ENCODE data around the gene MAP3K21.

The MAP3K21 gene

GRCh38 chr1:233300326-233300725, 27.2 kb upstream of the MAP3K21 start:
- Histone ChIP-seq H3K14ac (ENCODE audit: low read length in 2 of 2) (no peak overlapping the region), H3K9me3 (ENCODE audit: control insufficient read depth, low read length) (peaks cover 8% of the 10 kb centered on the region), H3K23ac (ENCODE audit: low read length in 2 of 2) (no peak overlapping the region), H3K4me3 (ENCODE audit: insufficient read depth in 1 of 2, low read depth in 1 of 2, low read length in 2 of 2) (no peak overlapping the region), H3K4me1 (ENCODE audit: control insufficient read depth, insufficient read depth, low read depth, low read length) (peaks cover 4% of the 10 kb centered on the region), H3K18ac (ENCODE audit: low read depth in 1 of 2, low read length in 2 of 2) (no peak overlapping the region), H3K4me2 (ENCODE audit: low read length, poor library complexity, severe bottlenecking) (no peak overlapping the region), H2BK5ac (ENCODE audit: low read depth, low read length, poor library complexity, severe bottlenecking) (no peak overlapping the region), H4K8ac (ENCODE audit: low read length) (peak overlapping the region; percentile 23), H4K91ac (ENCODE audit: low read length) (no peak overlapping the region), H2AFZ (ENCODE audit: low read depth, low read length) (no peak overlapping the region), H2BK12ac (ENCODE audit: low read length in 2 of 2) (no peak overlapping the region), H2BK120ac (ENCODE audit: low read depth, low read length) (no peak overlapping the region), H2BK15ac (ENCODE audit: low read depth, poor library complexity, severe bottlenecking) (no peak overlapping the region), H3K27ac (ENCODE audit: low read length, poor library complexity, severe bottlenecking) (no peak overlapping the region), H3K4ac (ENCODE audit: low read depth in 1 of 2, low read length in 2 of 2) (no peak overlapping the region), H3K9ac (ENCODE audit: low read length) (no peak overlapping the region), H3K27me3 (ENCODE audit: control insufficient read depth in 1 of 2, insufficient read depth in 1 of 2, low read length in 2 of 2) (no peaks in the 10 kb centered on the region), H3K79me1 (replicated peaks; ENCODE audit: low read length, poor library complexity, severe bottlenecking) (no peaks in the 10 kb centered on the region), H3K36me3 (ENCODE audit: control insufficient read depth in 1 of 2, insufficient read depth in 2 of 2, low read depth in 1 of 2, low read length in 2 of 2) (no peaks in the 10 kb centered on the region), H2AK5ac (ENCODE audit: low read length, severe bottlenecking) (no peak overlapping the region)
- DNase-seq: peak; percentile 65
- 47% methylated on average over 2 of the region's 2 CpGs for WGBS

- Histone ChIP-seq H4K91ac (ENCODE audit: low read length) (no peak overlapping the region), H2AK5ac (ENCODE audit: low read length, severe bottlenecking) (no peak overlapping the region), H2BK15ac (ENCODE audit: low read depth, poor library complexity, severe bottlenecking) (no peak overlapping the region), H3K4ac (ENCODE audit: low read depth in 1 of 2, low read length in 2 of 2) (no peak overlapping the region), H2BK120ac (ENCODE audit: low read depth, low read length) (no peak overlapping the region), H3K79me1 (replicated peaks; ENCODE audit: low read length, poor library complexity, severe bottlenecking) (no peaks in the 10 kb centered on the region), H3K9me3 (ENCODE audit: control insufficient read depth, low read length) (peaks cover 8% of the 10 kb centered on the region), H2AFZ (ENCODE audit: low read depth, low read length) (no peak overlapping the region), H3K4me2 (ENCODE audit: low read length, poor library complexity, severe bottlenecking) (no peak overlapping the region), H3K36me3 (ENCODE audit: control insufficient read depth in 1 of 2, insufficient read depth in 2 of 2, low read depth in 1 of 2, low read length in 2 of 2) (no peaks in the 10 kb centered on the region), H3K27ac (ENCODE audit: low read length, poor library complexity, severe bottlenecking) (no peak overlapping the region), H3K27me3 (ENCODE audit: control insufficient read depth in 1 of 2, insufficient read depth in 1 of 2, low read length in 2 of 2) (no peaks in the 10 kb centered on the region), H4K8ac (ENCODE audit: low read length) (no peak overlapping the region), H3K4me1 (ENCODE audit: control insufficient read depth, insufficient read depth, low read depth, low read length) (no peaks in the 10 kb centered on the region), H2BK12ac (ENCODE audit: low read length in 2 of 2) (no peak overlapping the region), H3K14ac (ENCODE audit: low read length in 2 of 2) (no peak overlapping the region), H3K9ac (ENCODE audit: low read length) (no peak overlapping the region), H2BK5ac (ENCODE audit: low read depth, low read length, poor library complexity, severe bottlenecking) (no peak overlapping the region), H3K18ac (ENCODE audit: low read depth in 1 of 2, low read length in 2 of 2) (no peak overlapping the region), H3K23ac (ENCODE audit: low read length in 2 of 2) (no peak overlapping the region), H3K4me3 (ENCODE audit: insufficient read depth in 1 of 2, low read depth in 1 of 2, low read length in 2 of 2) (no peak overlapping the region)
- peak; percentile 34 for DNase-seq
- 0% methylated on average over 1 of the region's 1 CpG for WGBS
Observed at GRCh38 chr1:233304489-233305102, 22.9 kb upstream of the MAP3K21 start.

GRCh38 chr1:233313434-233314155, 13.9 kb upstream of the MAP3K21 start:
- H4K91ac ChIP-seq (ENCODE audit: low read length): no peak overlapping the region
- H2BK12ac ChIP-seq (ENCODE audit: low read length in 2 of 2): no peak overlapping the region
- no peaks in the 10 kb centered on the region for H3K36me3 ChIP-seq (ENCODE audit: control insufficient read depth in 1 of 2, insufficient read depth in 2 of 2, low read depth in 1 of 2, low read length in 2 of 2)
- H3K23ac ChIP-seq (ENCODE audit: low read length in 2 of 2): no peak overlapping the region
- no peak overlapping the region for H3K18ac ChIP-seq (ENCODE audit: low read depth in 1 of 2, low read length in 2 of 2)
- H2BK5ac ChIP-seq (ENCODE audit: low read depth, low read length, poor library complexity, severe bottlenecking): no peak overlapping the region
- no peak overlapping the region for H3K27ac ChIP-seq (ENCODE audit: low read length, poor library complexity, severe bottlenecking)
- 86% methylated on average over 2 of the region's 4 CpGs for WGBS
- H3K9ac ChIP-seq (ENCODE audit: low read length): no peak overlapping the region
- no peak overlapping the region for H2BK15ac ChIP-seq (ENCODE audit: low read depth, poor library complexity, severe bottlenecking)
- no peak overlapping the region for H3K4me3 ChIP-seq (ENCODE audit: insufficient read depth in 1 of 2, low read depth in 1 of 2, low read length in 2 of 2)
- H2AK5ac ChIP-seq (ENCODE audit: low read length, severe bottlenecking): no peak overlapping the region
- H3K4me1 ChIP-seq (ENCODE audit: control insufficient read depth, insufficient read depth, low read depth, low read length): no peaks in the 10 kb centered on the region
- H3K4me2 ChIP-seq (ENCODE audit: low read length, poor library complexity, severe bottlenecking): no peak overlapping the region
- no peak overlapping the region for H2BK120ac ChIP-seq (ENCODE audit: low read depth, low read length)
- H4K8ac ChIP-seq (ENCODE audit: low read length): no peak overlapping the region
- no peaks in the 10 kb centered on the region for H3K79me1 ChIP-seq (replicated peaks; ENCODE audit: low read length, poor library complexity, severe bottlenecking)
- H3K27me3 ChIP-seq (ENCODE audit: control insufficient read depth in 1 of 2, insufficient read depth in 1 of 2, low read length in 2 of 2): no peaks in the 10 kb centered on the region
- no peak for DNase-seq
- H2AFZ ChIP-seq (ENCODE audit: low read depth, low read length): no peak overlapping the region
- H3K9me3 ChIP-seq (ENCODE audit: control insufficient read depth, low read length): no peaks in the 10 kb centered on the region
- H3K4ac ChIP-seq (ENCODE audit: low read depth in 1 of 2, low read length in 2 of 2): no peak overlapping the region
- no peak overlapping the region for H3K14ac ChIP-seq (ENCODE audit: low read length in 2 of 2)

- WGBS: 100% methylated on average over 1 of the region's 1 CpG
- Histone ChIP-seq H3K4me2 (ENCODE audit: low read length, poor library complexity, severe bottlenecking) (no peak overlapping the region), H2AFZ (ENCODE audit: low read depth, low read length) (no peak overlapping the region)
Observed at GRCh38 chr1:233315718-233316301, 11.7 kb upstream of the MAP3K21 start.

More at GRCh38 chr1:233315718-233316301, 11.7 kb upstream of the MAP3K21 start:
- H2BK15ac ChIP-seq (ENCODE audit: low read depth, poor library complexity, severe bottlenecking): no peak overlapping the region
- DNase-seq: no peak
- H4K91ac ChIP-seq (ENCODE audit: low read length): no peak overlapping the region
- H3K27ac ChIP-seq (ENCODE audit: low read length, poor library complexity, severe bottlenecking): no peak overlapping the region
- H4K8ac ChIP-seq (ENCODE audit: low read length): no peak overlapping the region
- no peak overlapping the region for H2BK12ac ChIP-seq (ENCODE audit: low read length in 2 of 2)
- H2BK5ac ChIP-seq (ENCODE audit: low read depth, low read length, poor library complexity, severe bottlenecking): no peak overlapping the region
- no peak overlapping the region for H3K23ac ChIP-seq (ENCODE audit: low read length in 2 of 2)
- no peaks in the 10 kb centered on the region for H3K9me3 ChIP-seq (ENCODE audit: control insufficient read depth, low read length)
- H3K4me1 ChIP-seq (ENCODE audit: control insufficient read depth, insufficient read depth, low read depth, low read length): no peaks in the 10 kb centered on the region
- H2AK5ac ChIP-seq (ENCODE audit: low read length, severe bottlenecking): no peak overlapping the region
- no peak overlapping the region for H3K18ac ChIP-seq (ENCODE audit: low read depth in 1 of 2, low read length in 2 of 2)
- no peak overlapping the region for H3K14ac ChIP-seq (ENCODE audit: low read length in 2 of 2)
- no peak overlapping the region for H3K4me3 ChIP-seq (ENCODE audit: insufficient read depth in 1 of 2, low read depth in 1 of 2, low read length in 2 of 2)
- no peaks in the 10 kb centered on the region for H3K36me3 ChIP-seq (ENCODE audit: control insufficient read depth in 1 of 2, insufficient read depth in 2 of 2, low read depth in 1 of 2, low read length in 2 of 2)
- no peaks in the 10 kb centered on the region for H3K79me1 ChIP-seq (replicated peaks; ENCODE audit: low read length, poor library complexity, severe bottlenecking)
- no peak overlapping the region for H2BK120ac ChIP-seq (ENCODE audit: low read depth, low read length)
- no peak overlapping the region for H3K9ac ChIP-seq (ENCODE audit: low read length)
- peaks cover 0 to 4% of the 10 kb centered on the region in 2 experiments for H3K27me3 ChIP-seq (ENCODE audit: control insufficient read depth in 1 of 2, insufficient read depth in 1 of 2, low read length in 2 of 2)
- H3K4ac ChIP-seq (ENCODE audit: low read depth in 1 of 2, low read length in 2 of 2): no peak overlapping the region
